Measurements from ENCODE around the gene ARHGAP44. TPM values are rescaled to one million over a fixed set of nuclear protein-coding genes. Genes with fewer than 3 reads are reported as not detected.

The ARHGAP44 gene
- total and polyA plus RNA-seq, 2 of the 8 experiments (the other 6 are each of a cell fraction or from before 2014, with no cell fraction given) = 6.2 to 22.2 TPM

DNA sequence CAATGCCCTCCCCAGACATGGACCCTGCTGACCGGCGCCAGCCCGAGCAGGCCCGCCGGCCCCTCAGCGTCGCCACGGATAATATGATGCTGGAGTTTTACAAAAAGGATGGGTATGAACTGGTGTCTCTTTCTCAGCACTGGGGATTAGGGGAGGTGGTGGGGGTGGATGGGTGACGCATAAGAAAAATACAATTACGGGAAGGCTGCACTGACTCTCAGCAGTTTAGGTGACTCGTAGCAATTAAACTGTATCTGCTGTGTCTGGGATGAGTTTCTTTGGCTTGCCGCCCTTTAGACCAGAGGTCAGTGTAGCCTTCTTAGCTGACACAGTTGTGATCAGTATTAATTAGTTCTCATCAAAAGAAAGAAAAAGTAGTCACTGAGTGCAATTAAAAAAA, 169.5 kb downstream of the ARHGAP44 start (continued):
- TF ChIP-seq, protein P1, sequence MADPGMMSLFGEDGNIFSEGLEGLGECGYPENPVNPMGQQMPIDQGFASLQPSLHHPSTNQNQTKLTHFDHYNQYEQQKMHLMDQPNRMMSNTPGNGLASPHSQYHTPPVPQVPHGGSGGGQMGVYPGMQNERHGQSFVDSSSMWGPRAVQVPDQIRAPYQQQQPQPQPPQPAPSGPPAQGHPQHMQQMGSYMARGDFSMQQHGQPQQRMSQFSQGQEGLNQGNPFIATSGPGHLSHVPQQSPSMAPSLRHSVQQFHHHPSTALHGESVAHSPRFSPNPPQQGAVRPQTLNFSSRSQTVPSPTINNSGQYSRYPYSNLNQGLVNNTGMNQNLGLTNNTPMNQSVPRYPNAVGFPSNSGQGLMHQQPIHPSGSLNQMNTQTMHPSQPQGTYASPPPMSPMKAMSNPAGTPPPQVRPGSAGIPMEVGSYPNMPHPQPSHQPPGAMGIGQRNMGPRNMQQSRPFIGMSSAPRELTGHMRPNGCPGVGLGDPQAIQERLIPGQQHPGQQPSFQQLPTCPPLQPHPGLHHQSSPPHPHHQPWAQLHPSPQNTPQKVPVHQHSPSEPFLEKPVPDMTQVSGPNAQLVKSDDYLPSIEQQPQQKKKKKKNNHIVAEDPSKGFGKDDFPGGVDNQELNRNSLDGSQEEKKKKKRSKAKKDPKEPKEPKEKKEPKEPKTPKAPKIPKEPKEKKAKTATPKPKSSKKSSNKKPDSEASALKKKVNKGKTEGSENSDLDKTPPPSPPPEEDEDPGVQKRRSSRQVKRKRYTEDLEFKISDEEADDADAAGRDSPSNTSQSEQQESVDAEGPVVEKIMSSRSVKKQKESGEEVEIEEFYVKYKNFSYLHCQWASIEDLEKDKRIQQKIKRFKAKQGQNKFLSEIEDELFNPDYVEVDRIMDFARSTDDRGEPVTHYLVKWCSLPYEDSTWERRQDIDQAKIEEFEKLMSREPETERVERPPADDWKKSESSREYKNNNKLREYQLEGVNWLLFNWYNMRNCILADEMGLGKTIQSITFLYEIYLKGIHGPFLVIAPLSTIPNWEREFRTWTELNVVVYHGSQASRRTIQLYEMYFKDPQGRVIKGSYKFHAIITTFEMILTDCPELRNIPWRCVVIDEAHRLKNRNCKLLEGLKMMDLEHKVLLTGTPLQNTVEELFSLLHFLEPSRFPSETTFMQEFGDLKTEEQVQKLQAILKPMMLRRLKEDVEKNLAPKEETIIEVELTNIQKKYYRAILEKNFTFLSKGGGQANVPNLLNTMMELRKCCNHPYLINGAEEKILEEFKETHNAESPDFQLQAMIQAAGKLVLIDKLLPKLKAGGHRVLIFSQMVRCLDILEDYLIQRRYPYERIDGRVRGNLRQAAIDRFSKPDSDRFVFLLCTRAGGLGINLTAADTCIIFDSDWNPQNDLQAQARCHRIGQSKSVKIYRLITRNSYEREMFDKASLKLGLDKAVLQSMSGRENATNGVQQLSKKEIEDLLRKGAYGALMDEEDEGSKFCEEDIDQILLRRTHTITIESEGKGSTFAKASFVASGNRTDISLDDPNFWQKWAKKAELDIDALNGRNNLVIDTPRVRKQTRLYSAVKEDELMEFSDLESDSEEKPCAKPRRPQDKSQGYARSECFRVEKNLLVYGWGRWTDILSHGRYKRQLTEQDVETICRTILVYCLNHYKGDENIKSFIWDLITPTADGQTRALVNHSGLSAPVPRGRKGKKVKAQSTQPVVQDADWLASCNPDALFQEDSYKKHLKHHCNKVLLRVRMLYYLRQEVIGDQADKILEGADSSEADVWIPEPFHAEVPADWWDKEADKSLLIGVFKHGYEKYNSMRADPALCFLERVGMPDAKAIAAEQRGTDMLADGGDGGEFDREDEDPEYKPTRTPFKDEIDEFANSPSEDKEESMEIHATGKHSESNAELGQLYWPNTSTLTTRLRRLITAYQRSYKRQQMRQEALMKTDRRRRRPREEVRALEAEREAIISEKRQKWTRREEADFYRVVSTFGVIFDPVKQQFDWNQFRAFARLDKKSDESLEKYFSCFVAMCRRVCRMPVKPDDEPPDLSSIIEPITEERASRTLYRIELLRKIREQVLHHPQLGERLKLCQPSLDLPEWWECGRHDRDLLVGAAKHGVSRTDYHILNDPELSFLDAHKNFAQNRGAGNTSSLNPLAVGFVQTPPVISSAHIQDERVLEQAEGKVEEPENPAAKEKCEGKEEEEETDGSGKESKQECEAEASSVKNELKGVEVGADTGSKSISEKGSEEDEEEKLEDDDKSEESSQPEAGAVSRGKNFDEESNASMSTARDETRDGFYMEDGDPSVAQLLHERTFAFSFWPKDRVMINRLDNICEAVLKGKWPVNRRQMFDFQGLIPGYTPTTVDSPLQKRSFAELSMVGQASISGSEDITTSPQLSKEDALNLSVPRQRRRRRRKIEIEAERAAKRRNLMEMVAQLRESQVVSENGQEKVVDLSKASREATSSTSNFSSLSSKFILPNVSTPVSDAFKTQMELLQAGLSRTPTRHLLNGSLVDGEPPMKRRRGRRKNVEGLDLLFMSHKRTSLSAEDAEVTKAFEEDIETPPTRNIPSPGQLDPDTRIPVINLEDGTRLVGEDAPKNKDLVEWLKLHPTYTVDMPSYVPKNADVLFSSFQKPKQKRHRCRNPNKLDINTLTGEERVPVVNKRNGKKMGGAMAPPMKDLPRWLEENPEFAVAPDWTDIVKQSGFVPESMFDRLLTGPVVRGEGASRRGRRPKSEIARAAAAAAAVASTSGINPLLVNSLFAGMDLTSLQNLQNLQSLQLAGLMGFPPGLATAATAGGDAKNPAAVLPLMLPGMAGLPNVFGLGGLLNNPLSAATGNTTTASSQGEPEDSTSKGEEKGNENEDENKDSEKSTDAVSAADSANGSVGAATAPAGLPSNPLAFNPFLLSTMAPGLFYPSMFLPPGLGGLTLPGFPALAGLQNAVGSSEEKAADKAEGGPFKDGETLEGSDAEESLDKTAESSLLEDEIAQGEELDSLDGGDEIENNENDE (IDR thresholded peaks at IDR 0.05; ENCODE audit: insufficient replicate concordance, low read length) = no peak
- TF ChIP-seq TBP (IDR thresholded peaks at IDR 0.05; ENCODE audit: low read depth, low read length) (no peak), NANOG (IDR thresholded peaks at IDR 0.05; ENCODE audit: insufficient read depth, low read depth, low read length, poor library complexity, severe bottlenecking) (no peak), ZNF274 (IDR thresholded peaks at IDR 0.05; ENCODE audit: borderline replicate concordance, extremely low read depth, low read length) (no peak), EGR1 (IDR thresholded peaks at IDR 0.05; ENCODE audit: borderline replicate concordance, low read depth, low read length) (no peak), CEBPB (IDR thresholded peaks at IDR 0.05; ENCODE audit: low read depth, low read length) (no peak), POU5F1 (IDR thresholded peaks at IDR 0.05; ENCODE audit: low read depth, low read length) (no peak), SP2 (IDR thresholded peaks at IDR 0.05; ENCODE audit: low read length) (no peak), ASH2L (IDR thresholded peaks at IDR 0.05; ENCODE audit: low read length) (no peak), SP1 (IDR thresholded peaks at IDR 0.05; ENCODE audit: low read depth, low read length) (no peak), CHD2 (IDR thresholded peaks at IDR 0.05; ENCODE audit: low read length) (no peak)
- TF ChIP-seq, protein P2, sequence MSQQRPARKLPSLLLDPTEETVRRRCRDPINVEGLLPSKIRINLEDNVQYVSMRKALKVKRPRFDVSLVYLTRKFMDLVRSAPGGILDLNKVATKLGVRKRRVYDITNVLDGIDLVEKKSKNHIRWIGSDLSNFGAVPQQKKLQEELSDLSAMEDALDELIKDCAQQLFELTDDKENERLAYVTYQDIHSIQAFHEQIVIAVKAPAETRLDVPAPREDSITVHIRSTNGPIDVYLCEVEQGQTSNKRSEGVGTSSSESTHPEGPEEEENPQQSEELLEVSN (IDR thresholded peaks at IDR 0.05) = no peak

All from H1 (cell line).